Thoracic aorta (tissue), 2 donors: ENCODE data around the gene CHRM1. TPM values are rescaled to one million over a fixed set of nuclear protein-coding genes. Genes with fewer than 3 reads are reported as not detected.

Experiments
- ATAC-seq: fragments of 150-250 bp; one replicate; pipeline ENCODE4 v1.8.0; 2017; ENCODE audit warnings: low read depth; ENCODE audit not compliant: insufficient number of reproducible peaks, low FRiP score
- DNase-seq: peaks from one replicate; pipeline ENCODE4 v3.0.0-alpha.2; 2020; ENCODE audit warnings: low spot score
- H3K27ac ChIP-seq, 2 donors: fragments of 200-600 bp; sonication (generic); 1 replicate in 1 of 2; 2 replicates in 1 of 2; pipeline ENCODE4 v1.5.1; 2016; ENCODE audit warnings: mild to moderate bottlenecking in 2 of 2, moderate library complexity in 2 of 2
- H3K27me3 ChIP-seq: fragments of 200-600 bp; sonication (generic); replicated peaks from 2 replicates; pipeline ENCODE4 v1.6.0; 2016; ENCODE audit warnings: mild to moderate bottlenecking; ENCODE audit not compliant: insufficient read depth
- H3K36me3 ChIP-seq: fragments of 200-600 bp; sonication (generic); one replicate; pipeline ENCODE4 v1.5.1; 2016
- H3K4me1 ChIP-seq, 2 donors: fragments of 200-600 bp; sonication (generic); 1 replicate in 1 of 2; 2 replicates in 1 of 2; pipeline versions ENCODE4 v1.5.1 to v1.6.0; 2016; ENCODE audit warnings: low read depth in 2 of 2, mild to moderate bottlenecking in 1 of 2; ENCODE audit not compliant: control insufficient read depth in 1 of 2
- H3K4me3 ChIP-seq: fragments of 200-600 bp; sonication (generic); 2 replicates; pipeline ENCODE4 v1.5.1; 2016; ENCODE audit warnings: mild to moderate bottlenecking
- H3K9me3 ChIP-seq: fragments of 200-600 bp; sonication (generic); 2 replicates; pipeline ENCODE4 v1.5.1; 2016
- total RNA-seq, 2 donors: library from RNA; depleted of rRNA; stranded (reverse); fragments of >200 nt; gene quantifications; one replicate each; pipeline versions ENCODE4 v1.1.0 to v1.2.3, GENCODE V29; 2016
- TF ChIP-seq, protein P1 (sequence below): fragments of 200-600 bp; sonication (generic); IDR thresholded peaks from one replicate; pipeline ENCODE4 v1.5.1; 2019; ENCODE audit warnings: antibody characterized with exemption

The CHRM1 gene
- total RNA-seq, 2 donors from 2014 or later, result not detected

GRCh38 chr11:62919898-62920640 is 1.1 kb downstream of the CHRM1 start:
- TF ChIP-seq, protein P1, sequence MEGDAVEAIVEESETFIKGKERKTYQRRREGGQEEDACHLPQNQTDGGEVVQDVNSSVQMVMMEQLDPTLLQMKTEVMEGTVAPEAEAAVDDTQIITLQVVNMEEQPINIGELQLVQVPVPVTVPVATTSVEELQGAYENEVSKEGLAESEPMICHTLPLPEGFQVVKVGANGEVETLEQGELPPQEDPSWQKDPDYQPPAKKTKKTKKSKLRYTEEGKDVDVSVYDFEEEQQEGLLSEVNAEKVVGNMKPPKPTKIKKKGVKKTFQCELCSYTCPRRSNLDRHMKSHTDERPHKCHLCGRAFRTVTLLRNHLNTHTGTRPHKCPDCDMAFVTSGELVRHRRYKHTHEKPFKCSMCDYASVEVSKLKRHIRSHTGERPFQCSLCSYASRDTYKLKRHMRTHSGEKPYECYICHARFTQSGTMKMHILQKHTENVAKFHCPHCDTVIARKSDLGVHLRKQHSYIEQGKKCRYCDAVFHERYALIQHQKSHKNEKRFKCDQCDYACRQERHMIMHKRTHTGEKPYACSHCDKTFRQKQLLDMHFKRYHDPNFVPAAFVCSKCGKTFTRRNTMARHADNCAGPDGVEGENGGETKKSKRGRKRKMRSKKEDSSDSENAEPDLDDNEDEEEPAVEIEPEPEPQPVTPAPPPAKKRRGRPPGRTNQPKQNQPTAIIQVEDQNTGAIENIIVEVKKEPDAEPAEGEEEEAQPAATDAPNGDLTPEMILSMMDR, result no peak
- no peak for DNase-seq
- Histone ChIP-seq H3K27me3 (no peaks in the 10 kb centered on the region), H3K27ac (no peak overlapping the region), H3K4me3 (no peak overlapping the region), H3K4me1 (peaks cover 9 to 21% of the 10 kb centered on the region in 2 donors), H3K36me3 (no peaks in the 10 kb centered on the region), H3K9me3 (no peaks in the 10 kb centered on the region)
- no peak for ATAC-seq

DNA sequence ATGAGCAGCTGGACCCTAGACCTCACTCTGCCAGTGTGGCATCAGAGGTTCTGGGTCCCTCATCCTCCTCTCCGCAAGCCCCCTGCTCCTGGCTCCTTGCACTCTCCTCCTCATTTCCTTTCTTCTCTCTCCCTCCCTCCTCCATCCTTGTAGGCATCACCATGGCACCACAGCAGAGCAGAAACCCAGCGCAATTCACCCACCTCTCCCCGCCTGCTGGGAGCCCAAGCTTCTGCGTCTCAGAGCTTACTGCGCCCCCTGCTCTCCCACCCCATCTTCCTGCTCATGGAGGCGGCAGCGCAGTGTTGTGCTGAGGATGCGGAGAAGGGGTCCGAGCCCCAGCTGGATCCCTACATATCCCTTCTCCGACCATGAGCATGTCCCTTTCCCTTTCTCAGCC is 1.7 kb downstream of the CHRM1 start:
- no peak for ATAC-seq
- Histone ChIP-seq H3K27me3 (no peaks in the 10 kb centered on the region), H3K27ac (no peak overlapping the region), H3K36me3 (no peaks in the 10 kb centered on the region), H3K4me1 (peaks cover 9 to 21% of the 10 kb centered on the region in 2 donors), H3K4me3 (no peak overlapping the region), H3K9me3 (no peaks in the 10 kb centered on the region)
- DNase-seq, result no peak
- TF ChIP-seq, protein P1, result no peak

DNA sequence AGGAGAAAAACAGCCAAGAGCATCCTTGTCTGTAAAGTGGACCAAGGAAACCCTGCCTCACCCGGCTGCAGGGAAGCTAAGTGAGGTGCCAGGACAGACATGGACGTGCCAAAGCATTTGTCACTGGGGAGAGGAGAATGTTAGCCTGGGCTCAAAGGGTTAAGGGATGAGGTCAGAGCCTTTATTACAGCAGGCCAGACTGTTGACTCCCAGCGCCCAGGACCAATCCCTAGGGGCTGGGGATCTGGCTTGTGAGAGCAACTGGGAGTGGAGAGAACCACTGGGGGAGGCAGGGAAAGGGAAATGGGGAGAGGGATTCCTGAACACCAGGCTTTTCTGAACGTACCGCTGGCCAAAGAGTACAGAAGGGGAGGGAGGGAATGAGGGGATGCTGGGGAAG is 2.6 kb downstream of the CHRM1 start:
- ATAC-seq, result no peak
- DNase-seq, result no peak
- peaks cover 3 to 15% of the 10 kb centered on the region in 2 donors for H3K4me1 ChIP-seq
- no peak overlapping the region for H3K4me3 ChIP-seq
- no peaks in the 10 kb centered on the region for H3K36me3 ChIP-seq
- TF ChIP-seq, protein P1, result no peak
- H3K9me3 ChIP-seq, result no peaks in the 10 kb centered on the region
- H3K27me3 ChIP-seq, result no peaks in the 10 kb centered on the region
- no peak overlapping the region for H3K27ac ChIP-seq

DNA sequence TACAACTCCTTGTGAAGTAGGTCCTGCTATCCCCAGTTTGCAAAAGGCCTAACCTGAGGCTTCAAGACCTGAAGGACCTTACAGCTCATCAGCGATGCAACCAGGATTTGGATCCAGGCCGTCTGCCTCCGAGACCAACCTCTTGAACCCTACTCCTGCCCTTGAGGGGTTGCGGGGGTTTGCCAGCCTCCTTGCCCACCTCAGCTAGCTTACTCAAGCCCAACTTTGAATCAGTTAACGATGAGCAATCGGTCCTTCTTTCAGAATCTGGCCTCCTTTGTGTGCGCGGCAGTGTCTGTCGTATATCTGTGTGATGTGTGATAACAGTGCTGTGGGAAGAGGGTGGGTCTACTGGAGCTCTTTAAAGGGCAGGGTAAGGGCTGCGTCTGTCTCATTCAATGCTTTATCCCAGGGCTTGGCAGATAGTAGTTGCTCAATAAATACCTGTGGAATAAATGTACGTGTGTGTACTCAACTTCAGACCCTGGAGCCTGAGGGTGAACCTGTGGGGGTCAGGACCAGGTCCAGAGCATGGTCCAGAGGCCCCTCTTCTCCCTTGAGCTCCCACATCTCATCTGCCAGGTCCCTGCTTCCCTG is 3.2 kb downstream of the CHRM1 start:
- Histone ChIP-seq H3K4me3 (no peak overlapping the region), H3K9me3 (no peaks in the 10 kb centered on the region), H3K27ac (no peak overlapping the region), H3K27me3 (no peaks in the 10 kb centered on the region), H3K4me1 (peaks cover 0 to 13% of the 10 kb centered on the region in 2 donors), H3K36me3 (no peaks in the 10 kb centered on the region)
- TF ChIP-seq, protein P1, result no peak
- ATAC-seq (no peak), DNase-seq (no peak)

DNA sequence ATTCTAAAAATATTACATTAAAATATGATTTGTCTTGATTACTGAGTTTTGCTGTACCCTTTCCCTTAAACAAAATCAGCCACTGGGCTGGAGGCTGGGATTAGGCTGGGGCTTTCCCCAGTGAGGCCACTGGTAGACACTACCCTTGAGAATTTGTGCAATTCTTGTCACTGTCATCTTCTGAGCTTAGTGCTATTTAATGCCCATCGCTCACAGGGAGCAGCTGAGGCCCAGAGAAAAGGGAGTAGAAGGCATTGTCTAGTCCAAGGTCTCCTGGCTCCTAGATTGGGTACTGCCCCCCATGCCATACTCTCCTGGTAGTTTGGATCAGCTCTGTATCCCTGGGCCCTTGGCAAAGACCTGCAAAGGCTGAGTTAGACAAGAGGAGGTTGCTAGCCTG is 6.7 kb downstream of the CHRM1 start:
- TF ChIP-seq, protein P1, result no peak
- Histone ChIP-seq H3K36me3 (no peaks in the 10 kb centered on the region), H3K9me3 (no peaks in the 10 kb centered on the region), H3K4me1 (peaks cover 0 to 1% of the 10 kb centered on the region in 2 donors), H3K4me3 (no peak overlapping the region), H3K27me3 (no peaks in the 10 kb centered on the region), H3K27ac (no peak overlapping the region)
- DNase-seq (no peak), ATAC-seq (no peak)
